GM10847 (cell line): ENCODE results near the gene IL23R.

Experiments used
- POLR2A ChIP-seq: IDR thresholded peaks from 2 replicates; pipeline ENCODE4 v1.6.1; 2011; ENCODE audit not compliant: insufficient read length; ENCODE audit errors: extremely low read depth

IL23R gene

DNA sequence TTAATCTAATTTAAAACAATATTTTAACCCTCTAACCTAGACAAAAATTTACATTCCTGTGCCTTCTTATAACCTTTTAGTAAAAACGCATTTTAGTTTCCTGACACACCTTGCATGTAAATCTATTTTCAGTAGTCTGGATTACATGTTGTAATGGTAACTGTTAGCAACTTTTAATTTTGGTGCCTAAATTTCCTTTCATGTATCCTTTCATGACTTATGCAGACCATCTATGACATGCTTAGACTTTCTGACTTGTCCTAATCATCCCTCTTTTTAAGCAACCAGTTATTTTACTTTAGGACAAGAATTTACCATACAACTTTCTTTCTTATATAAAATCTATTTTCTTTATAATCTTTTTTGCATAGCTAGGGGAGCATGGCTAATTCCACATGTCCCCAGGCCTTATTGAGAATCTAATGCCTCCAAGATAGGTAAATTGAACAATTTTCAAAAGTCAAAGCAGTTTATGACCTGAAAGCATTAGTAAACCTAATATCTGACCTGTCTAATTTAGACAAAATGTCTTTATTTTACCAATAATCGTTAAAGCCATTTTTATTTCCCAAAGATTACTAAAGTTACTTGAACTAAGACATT is 83.9 kb downstream of the IL23R start:
- TF ChIP-seq POLR2A, result no peak

DNA sequence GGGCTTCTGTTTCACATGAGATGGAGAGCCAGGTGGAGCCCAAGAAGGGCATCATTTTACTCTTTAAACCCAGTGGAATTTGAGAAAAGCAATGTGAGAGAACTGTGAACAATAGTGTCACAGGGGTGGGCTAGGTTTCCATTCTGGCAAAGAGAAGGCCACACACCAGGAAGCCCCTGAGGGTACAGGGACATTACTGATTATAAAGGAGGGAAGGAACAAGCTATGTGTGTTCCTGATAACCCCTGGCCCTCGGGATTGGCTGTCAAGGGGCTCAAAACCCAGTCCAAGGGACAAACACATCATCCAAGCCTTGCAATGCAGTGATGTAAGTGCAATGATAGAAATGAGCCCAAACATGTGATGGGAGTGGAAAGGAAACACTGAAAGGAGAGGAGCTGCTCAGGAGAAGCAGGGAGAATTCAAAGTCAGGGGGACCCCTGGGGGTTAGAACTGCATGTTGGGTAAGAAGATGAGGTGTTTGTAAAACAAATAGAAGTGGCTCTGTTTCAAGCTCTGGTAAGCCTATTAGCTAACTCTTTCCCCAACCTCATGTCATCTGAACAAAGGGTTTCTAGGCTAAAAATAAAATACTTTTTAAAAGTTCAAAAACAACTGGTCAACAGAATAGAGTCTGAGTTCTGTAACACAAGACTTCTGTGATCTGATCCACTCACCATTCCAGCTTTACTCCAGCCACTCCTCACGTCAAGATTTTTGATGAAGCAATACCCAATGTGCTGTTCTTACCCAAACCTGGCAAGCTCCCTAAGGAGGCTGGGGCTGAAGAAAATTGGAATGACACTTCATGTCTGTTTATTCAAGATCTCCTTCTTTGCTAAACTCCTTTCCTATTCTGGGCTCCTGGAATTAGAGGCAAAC is 90.3 kb downstream of the IL23R start:
- no peak for TF ChIP-seq POLR2A

DNA sequence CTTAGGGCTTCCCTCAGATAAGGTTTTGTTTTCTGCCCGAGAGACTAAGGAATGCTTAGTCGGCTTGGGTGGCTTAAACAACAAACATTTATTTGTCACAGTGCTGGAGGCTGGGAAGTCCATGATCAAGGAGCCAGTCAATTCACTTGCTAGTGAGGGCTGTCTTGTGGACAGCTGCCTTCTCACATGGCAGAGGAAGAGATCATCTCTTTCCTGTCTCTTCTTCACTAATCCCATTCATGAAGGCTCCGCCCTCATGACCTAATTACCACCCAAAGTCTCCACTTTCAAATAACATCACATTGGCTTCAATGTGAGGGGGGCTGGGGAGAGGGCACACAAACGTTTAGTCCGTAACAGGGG is 90.9 kb downstream of the IL23R start:
- no peak for TF ChIP-seq POLR2A

DNA sequence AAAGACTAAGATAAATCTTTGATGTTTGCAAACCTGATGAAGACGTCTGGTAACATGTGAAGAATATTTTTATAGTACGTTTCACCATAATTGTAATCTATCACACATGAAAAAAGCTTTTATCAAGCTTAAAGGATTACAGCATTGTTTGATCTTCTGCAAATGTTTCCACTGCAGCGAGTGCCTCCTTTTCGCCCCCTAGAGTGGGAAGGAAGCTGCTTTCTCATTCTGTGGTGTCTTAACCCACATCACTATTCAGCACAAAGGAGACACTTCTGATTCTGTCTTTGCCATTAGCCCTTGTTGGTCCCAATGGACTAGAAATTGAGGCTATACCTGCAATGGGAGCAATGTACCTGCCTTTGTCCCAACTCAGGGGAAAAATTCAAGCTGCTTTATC is 95.4 kb downstream of the IL23R start:
- TF ChIP-seq POLR2A, result no peak

DNA sequence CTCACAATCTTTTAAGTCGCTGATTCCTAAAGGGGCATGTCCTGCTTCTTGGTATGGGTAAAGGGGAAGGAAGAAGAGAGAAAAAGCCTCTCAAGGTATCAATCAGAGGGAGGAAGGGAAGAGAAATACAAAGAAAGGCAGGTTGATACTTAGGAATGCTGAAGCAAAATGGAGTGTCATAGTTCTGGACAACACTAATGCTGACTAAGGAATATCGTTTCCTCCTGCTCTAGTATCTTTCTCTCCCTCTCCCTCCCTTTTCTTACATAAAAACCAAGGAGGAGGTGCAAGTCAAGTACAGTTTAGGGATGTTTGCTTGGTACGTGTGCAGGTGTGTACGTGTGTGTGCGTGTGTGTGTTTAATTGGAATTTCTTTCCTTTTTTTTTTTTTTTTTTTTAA is 96.5 kb downstream of the IL23R start:
- no peak for TF ChIP-seq POLR2A

DNA sequence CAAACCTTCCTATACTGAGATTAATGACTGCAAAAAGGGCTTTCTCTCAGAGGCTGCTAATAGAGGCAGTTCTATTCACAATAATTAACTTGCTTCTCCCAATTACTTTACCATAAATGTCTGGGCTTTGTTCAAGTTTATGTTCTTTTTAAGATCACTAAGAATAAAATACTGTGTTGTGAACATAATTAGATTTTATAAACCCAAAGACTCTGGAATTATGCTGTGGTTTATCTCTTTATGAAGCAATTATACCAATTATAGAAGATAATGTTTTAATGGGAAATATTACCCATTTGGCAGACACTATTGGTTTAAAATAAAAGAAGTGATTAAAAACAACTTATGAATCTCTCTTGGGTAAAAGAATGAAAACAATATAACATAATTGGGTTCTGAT is 97.9 kb downstream of the IL23R start:
- TF ChIP-seq POLR2A, result no peak

DNA sequence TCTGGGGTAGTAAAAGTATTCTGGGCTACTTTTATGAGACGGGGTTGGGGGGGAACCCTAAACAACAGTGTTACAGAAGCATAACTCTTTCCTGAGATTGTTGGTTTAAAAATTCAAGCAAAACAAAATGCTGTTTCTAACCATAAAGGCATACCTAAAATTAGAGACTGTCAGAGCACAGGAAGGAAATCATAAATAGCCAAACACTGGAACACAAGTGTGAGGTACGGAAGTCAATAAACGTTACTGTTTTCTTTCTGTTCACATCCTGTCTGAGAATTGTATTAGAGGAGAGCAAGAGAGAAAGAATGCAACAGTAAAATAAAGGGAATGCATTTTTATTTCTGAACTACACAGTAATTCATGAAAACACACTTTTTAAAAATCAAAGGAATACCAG is 98.6 kb downstream of the IL23R start:
- TF ChIP-seq POLR2A, result no peak

DNA sequence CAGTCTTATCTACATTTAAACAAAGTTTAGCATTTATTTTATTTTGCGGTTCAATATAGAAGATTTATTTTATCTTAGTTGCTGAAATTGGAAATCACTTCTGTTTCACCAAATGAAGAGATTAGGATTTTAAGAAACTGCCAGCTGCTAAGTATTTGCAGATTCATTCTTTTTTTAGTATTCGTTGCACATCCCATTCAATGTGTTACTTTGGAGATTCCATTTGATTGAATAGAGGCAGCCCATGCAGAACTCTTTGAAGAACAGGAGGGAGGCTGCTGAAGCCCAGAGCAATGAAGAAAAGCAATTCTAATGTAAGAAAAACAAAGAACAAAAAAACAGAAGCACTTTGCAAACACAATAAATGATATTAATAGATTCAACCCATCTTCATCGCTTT is 102.8 kb downstream of the IL23R start:
- no peak for TF ChIP-seq POLR2A

DNA sequence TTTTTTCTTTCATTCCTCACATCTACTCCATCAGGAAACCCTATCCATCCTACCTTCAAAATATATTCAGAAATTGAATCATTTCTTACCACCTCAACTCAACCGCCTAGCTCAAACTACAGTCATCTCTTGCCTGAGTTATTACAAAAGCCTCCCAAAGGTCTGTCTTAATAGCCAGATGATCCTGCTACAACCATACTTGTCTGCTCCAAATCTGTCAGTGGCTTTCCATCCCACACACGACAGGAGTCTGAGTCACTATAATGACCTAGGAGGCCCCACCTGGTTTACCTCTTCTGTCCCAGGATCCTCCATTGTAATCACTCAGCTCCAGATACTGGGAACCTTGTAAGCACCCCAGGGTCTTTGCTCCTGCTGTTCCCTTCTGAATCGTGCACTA is 104.3 kb downstream of the IL23R start:
- TF ChIP-seq POLR2A, result no peak

DNA sequence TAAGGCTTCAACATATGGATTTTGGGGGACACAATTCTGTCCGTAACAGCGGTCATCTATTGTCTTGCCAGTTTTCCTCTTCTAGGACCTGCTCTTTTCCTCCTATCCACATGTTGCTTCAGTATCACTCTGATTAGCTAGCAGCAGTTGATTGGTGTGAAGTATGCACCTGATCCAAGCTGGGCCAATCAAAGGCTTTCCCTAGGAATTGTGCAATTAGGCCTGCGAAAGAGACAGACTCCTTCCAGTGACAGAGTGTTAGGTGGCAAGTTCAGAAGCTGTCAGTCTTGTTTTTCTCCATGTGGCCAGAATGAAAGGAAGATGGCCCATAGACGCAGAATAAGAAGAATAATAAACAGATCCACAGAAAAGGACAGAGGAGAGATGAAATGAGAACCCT is 107.3 kb downstream of the IL23R start:
- TF ChIP-seq POLR2A, result no peak

DNA sequence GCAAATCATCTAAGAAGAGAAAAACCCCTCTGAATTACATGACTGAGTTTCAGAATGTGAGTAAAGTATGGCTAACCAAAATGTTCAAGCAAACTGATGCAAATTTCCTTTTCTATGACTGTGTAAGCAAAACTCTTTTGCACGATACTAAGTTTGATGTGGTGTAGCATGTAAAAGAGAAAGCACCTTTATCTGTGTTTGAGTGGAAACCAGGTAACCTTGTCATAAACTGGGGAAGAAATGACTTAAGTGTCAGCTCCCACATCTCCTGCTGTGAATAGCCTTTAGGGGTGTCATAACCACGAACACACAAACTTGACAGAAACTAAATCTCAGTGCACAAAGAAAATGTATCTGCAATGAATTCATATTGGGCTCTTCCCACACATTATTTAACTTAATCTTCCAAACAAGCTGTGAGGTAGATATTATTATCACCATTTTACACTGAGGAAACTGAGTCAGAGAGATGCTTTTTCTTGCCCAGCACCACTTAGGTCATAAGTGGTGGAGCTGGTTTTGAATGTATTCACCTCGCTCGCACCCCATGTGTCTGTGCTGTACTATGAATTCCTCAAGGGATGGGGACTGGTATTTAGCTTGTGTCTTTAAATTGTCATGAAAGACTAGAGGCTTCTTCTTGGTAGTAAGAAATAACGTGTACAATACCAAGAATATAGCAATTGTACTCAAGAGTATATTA is 108.5 kb downstream of the IL23R start:
- no peak for TF ChIP-seq POLR2A

DNA sequence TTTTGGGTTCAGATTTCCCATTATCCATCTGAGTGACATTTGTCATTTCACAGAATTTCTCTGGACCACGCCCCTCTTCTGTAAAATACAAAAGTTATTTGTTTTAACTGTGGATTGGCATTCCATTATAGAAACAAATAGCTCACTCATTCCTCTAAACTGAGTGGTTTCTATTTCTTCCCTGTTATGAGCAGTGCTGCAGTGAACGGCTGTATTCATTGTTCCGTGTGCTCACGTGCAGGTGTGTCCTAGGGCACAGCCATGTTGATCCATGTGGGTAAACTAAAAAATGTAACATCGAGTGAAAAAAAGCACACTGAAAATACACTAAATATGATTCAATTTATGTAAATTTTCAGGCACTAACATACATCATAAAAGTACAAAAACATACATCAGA is 114.4 kb downstream of the IL23R start:
- no peak for TF ChIP-seq POLR2A

DNA sequence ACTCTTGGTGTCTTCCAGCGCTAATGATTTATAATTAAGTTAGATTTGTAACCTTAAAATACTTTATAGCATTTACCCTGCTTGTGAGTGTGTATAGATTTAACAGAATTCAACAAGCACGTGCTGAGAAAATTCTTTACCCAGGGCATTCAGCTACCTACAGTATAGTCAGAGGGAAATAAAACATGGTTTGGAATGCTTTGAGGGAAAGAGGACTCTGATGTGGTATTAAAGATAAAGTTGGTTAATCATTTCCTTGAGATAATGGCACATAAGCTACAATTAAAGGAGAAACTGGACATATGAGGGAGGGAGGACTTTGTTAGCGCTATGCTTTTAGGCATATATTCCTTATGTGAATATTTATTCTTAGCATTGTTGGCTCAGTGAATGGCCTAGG is 115.0 kb downstream of the IL23R start:
- TF ChIP-seq POLR2A, result no peak

DNA sequence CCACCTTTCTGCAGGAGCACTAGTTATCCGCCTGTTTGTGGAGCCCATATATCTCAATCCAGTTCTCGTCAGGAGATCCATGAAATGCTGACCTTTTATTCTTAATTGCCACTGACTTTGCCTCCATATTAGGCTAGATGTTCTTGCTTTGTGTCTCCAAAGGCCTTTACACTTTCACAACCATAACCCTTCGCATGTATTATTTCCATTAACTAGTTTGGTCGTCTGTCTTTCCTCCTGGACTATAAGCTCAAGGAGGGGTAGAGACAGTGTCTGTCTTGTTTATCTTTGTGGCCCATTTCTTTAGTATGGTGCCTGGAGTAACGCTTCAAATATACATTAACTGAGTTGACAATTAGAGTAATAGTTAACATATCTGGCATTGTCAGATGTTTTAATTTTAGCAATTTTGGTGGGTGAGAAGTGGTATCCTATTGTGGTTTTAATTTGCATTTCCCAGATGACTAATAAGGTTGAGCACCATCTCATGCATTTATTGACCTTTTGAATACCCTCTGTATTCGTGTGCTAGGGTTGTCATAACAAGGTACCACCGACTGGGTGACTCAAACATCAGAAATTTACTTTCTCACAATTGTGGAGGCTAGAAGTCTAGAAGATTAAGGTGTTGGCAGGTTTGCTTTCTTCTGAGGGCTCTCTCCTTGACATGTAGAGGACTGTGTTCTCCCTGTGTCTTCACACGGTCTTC is 119.7 kb downstream of the IL23R start:
- TF ChIP-seq POLR2A, result no peak

DNA sequence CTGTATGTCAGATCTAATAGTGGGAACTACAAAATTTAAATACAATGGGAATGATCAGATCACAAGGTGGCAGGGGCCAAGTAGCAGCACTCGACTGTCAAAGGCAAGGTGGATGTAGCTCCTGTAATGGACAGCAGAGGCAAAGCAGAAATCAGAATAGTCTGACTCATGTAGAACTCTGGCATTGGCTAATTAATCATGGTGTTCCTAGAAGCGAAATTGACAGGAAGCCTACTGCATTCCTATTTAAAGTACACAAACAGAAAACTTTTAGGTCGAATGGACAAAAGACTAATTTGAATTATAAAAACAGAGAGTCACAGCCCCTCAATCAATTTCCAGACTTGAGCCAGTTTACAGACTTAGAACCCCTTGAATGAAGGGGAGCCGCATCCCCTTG is 124.0 kb downstream of the IL23R start:
- no peak for TF ChIP-seq POLR2A

DNA sequence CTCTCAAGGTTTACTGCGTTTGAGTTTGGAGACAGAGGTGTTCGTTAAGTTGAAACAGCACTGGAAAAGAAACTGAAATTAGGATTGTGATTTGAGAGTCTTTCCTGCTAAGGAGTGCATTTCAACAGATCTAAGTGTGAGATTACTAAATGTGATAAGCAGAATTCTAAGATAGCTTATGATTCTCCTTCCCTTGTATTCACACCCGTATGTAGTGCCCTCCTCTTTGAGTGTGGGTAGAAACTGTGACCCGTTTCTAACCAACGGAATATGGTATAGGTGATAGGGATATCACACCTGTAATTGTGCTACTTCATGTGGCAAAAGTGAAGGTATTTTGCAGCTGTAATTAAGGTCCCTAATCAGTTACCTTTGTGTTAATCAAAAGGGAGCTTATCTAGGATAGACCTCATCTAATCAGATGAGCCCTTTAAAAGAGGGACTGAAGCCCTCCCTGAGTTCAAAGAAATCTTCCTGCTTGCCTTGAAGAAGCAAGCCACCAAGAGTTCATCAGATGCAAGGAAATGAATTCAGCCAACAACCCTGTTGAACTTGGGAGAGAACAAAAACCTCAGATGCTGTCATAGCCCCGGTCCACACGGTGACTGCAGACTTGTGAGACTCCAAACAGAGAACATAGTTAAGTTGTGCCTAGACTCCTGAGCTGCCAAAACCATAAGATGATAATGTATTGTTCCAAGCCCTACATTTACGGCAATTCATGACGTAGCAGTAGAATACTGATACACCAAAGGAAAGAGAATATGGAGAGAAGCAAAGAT is 128.8 kb downstream of the IL23R start:
- TF ChIP-seq POLR2A, result no peak

DNA sequence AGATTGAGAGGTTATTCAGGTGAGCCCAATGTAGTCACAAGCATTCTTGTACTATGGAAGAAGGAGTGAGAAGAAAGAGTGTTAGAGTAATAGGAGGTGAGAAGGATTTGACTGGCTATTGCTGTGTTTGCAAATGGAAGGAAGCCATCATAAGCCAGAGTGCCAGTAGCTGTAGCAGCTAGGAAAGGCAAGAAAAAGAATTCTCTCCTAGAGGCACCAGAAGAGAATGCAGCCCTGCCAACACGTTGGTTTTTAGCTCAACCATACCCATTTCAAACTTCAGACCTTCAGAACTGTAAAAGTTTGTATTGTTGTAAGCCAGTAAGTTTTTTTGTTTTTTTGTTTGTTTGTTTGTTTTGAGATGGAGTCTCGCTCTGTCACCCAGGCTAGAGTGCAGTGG is 132.5 kb downstream of the IL23R start:
- no peak for TF ChIP-seq POLR2A
